GM19467 (cell line): ENCODE results near the gene C9orf50.
"Not testable (repeated sequence)": the region's sequence is repeated elsewhere in the genome, so short reads cannot be mapped to it uniquely, and the experiment has no call there.

Experiments
- ATAC-seq: cut with Tn5 transposase; IDR thresholded peaks from one replicate; pipeline ENCODE4 v1.9.1; 2021; ENCODE audit warnings: mild to moderate bottlenecking, moderate library complexity; ENCODE audit not compliant: unreplicated experiment

C9orf50 gene

GRCh38 chr9:129648764-129649115 is 27.8 kb upstream of the C9orf50 start:
- no peak for ATAC-seq

DNA sequence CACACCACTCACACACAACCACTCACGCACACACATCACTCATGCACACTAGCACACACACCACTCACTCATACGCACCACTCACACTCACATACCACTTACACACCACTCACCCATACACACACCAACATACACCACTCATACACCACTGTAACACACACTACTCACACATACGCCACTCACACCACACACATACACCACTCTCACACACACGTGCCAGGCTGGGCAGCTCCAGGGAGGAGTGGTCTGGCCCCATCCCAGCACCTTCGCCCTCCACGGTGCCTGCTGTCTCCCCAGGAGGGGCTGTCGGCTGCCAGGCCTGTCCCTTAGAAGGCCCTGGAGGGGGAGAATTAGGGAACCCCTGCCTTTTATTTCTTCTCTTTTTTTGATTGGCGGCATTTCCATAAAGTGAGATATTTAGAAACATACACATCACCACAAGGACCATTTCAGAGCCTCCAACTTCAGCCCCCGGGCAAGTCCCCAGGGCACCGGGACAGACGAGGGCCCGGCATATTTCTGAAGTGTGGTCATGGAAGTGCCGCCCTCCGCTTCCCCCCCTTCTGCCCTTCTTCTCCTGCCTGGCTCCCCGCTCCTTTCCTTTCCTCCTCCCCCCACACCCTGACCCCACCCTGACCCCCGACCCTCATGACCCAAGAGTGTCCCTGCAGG is 27.3 kb upstream of the C9orf50 start:
- no peak for ATAC-seq

- no peak for ATAC-seq
Observed at GRCh38 chr9:129647635-129648034, 26.7 kb upstream of the C9orf50 start.

GRCh38 chr9:129646654-129647053 is 25.8 kb upstream of the C9orf50 start:
- ATAC-seq, result no peak

DNA sequence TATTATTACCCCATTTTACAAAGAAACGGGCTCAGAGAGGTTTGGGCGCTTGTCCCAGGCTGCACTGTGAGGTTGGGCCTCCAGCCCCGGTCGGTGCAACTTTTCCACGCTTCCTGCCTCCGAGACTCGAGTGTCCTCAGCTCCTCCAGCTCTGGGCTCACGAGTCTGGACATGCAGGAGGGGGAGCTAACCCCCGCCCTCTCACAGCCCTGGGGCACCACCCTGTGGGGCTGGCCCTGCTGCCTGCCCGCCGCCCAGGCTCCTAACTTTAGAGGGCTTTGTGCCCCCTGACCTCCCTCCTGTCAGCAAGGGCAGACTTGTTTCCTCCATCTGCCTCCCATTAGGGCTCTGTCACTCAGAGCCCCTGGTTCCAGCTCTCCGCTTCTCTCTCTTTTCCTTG is 25.4 kb upstream of the C9orf50 start:
- ATAC-seq, result no peak

DNA sequence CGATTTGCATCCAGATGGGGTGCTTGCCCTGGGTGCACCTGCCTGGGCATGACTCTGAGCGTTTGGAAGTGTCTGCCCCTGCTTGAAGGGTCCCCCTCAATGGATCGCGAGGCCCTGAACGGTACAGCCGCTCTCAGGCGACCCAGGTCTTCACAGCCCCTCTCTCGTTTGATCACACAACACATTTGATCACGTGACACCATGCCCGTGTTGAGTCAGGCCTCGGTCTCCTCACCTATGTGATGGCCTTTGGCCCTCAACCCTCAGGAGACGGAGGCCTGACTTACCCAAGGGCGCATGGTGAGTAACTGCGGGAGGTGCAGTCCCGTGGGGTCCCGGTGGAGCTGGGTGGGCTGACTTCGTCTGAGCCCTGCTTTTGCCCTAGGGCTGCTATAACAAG is 24.0 kb upstream of the C9orf50 start:
- no peak for ATAC-seq

- ATAC-seq, result no peak
Observed at GRCh38 chr9:129644365-129644764, 23.5 kb upstream of the C9orf50 start.

GRCh38 chr9:129643706-129644105 is 22.8 kb upstream of the C9orf50 start:
- no peak for ATAC-seq

DNA sequence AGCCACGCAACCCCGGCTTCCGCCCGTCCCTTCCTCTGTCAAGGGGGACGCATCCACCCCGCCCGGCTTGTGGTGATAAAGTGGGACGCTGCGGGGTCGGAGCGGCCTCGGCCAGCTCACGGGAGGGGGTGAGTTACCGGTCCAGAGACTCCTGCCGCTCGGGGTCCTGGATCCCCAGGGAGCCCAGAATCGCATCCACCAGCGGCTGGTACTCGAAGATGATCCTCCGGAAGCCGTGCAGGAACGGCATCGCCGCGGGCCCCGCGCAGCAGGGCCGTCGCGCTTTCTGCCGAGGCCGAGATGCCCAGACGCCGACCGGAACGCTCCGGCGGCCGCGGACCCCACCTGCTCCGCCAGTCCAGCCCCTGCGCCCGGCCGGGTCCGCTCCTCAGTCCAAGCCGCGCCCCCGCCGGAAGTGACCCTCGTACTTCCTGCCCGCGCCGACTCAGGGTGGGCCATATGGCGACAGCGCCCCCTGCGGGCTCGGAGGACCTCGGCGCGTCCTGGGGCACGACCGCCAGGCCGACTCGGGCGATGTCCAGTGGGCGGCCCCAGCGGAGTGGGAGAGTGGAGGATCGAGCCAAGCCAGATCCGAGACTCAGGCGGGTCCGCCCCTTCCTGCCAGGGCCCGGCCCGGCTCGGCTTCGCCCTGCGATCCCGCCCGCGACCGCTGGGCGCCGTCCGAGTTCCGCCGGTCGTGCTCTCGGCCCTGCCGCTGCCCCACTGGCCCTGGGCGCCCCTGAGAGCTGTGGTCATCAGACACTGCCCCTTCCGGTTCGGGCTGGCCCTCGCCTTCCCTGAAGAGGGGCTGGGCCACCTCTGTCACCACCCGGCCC is 21.1 kb upstream of the C9orf50 start, which contains the start of gene ASB6:
Gene ASB6 (minus strand): TSS at position 402 of the 836 bp plus-strand sequence. CDS start 152 bp downstream, at position 250.
- ATAC-seq, result peak; percentile 89

GRCh38 chr9:129640871-129641749 is 20.2 kb upstream of the C9orf50 start:
- ATAC-seq, result no peak

DNA sequence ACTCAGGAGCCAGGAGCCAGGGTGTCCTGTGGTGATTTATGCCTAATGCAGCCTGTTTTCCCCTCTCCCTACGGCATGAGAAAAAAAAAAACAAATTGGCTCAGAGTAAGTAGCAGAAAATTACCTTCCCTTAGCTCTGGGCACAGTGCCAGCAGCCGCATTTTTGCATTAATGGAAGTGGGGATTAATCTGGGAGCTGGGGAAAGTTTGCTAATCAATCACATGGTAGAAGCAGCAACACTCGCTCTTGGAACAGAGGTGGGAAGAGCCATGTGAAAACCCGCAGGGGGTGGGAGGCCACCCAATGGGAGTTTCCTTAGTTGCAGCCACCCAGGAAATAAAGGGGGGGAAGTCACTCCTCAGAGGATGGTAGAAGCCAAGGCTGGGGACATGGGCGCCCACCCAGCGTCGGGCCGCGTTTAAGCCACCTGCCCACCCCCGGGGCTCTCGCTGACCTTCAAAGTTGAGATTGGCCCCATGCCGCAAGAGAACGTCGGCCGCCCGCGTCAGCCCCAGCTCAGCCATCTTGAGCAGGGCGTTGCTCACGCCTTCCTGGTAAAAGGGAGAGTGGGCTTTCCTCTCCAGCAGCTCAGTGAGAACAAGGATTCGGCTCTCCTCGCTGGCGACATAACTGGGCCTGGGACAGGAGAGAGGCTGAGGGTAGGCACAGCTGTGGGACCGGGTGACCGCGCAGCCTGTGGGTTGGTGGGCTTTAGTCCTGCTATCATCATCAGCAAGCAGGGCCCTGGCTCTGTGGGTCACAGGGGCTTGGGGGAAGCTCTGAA is 19.4 kb upstream of the C9orf50 start:
- ATAC-seq, result no peak

DNA sequence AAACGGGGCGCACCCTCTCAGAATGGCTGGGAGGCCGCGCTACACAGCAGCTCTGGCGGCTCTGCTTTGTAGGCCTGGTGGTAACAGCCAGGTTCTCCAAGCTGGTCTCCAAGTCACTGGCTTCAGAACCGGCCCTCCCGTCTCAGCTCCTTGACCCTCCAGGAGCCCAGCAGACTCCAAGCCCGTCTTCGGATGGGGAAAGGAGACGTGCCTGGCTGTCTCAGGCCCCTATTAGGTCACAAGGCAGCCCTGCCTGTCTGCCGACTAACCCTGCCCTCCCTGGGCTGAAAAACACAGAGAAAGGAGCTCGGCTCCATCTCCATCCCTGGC is 18.8 kb upstream of the C9orf50 start:
- ATAC-seq, result no peak

- no peak for ATAC-seq
Observed at GRCh38 chr9:129639034-129639630, 18.2 kb upstream of the C9orf50 start.

- ATAC-seq, result no peak
Observed at GRCh38 chr9:129637673-129638439, 17.0 kb upstream of the C9orf50 start.

- ATAC-seq, result no peak
Observed at GRCh38 chr9:129637102-129637501, 16.2 kb upstream of the C9orf50 start.

DNA sequence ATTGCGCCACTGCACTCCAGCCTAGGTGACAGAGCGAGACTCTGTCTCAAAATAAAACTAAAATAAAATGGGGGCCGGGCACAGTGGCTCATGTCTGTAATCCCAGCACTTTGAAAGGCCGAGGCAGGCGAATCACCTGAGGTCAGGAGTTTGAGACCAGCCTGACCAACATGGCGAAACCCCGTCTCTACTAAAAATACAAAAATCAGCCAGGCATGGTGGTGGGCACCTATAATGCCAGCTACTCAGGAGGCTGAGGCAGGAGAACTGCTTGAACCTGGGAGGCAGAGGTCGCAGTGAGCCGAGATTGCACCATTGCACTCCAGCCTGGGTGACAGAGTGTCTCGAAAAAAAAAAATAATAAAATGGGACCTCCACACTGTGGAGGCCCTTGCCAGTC is 15.4 kb upstream of the C9orf50 start:
- ATAC-seq, result not testable (repeated sequence)

- no peak for ATAC-seq
Observed at GRCh38 chr9:129635099-129636065, 14.5 kb upstream of the C9orf50 start.

- ATAC-seq, result no peak
Observed at GRCh38 chr9:129633848-129634247, 12.9 kb upstream of the C9orf50 start.
